ENCODE measurements around the gene LIFR. TPM values are rescaled to one million over a fixed set of nuclear protein-coding genes. Genes with fewer than 3 reads are reported as not detected.

The LIFR gene
- total RNA-seq, 1 experiment from 2014 or later = 47.9 TPM

DNA sequence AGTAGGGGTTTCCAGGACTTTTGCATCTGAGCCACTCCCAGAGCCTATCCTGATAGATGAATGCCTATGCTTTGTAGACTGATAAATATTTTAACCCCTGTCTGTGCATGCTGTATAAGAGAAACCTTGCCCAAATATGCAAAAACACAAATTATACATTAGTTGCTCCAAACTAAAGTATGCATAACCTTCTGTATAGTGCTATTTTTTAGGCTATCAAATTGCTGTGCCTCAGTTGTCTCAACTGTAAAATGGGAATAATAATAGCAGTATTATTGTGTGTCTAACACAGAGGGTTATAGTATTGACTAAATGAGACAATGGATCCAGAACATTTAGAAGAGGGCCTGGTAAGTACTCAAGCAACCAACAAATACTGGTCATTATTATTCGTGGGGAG lies 117.7 kb downstream of the LIFR start:
- ChIA-PET POLR2A (ENCODE audit: low non-redundant PET) (no interaction called here), CTCF (no interaction called here)
- no peaks in the 10 kb centered on the region for H3K4me1 ChIP-seq (ENCODE audit: insufficient read depth, low read length, poor library complexity, severe bottlenecking)
- H3K9me3 ChIP-seq (ENCODE audit: low read depth, low read length, poor library complexity, severe bottlenecking) = no peaks in the 10 kb centered on the region
- intact Hi-C loops (cut with micrococcal nuclease; ENCODE audit: unreplicated experiment) = no loop called here
- BruUV-seq (replicated peaks) = no TSS peak
- no peak for DNase-seq (ENCODE audit: low spot score)
- no peak overlapping the region for H3K4me3 ChIP-seq (ENCODE audit: low read depth, low read length, poor library complexity, severe bottlenecking)
- no peak overlapping the region for H3K27ac ChIP-seq (ENCODE audit: low read depth, low read length, poor library complexity, severe bottlenecking)
- H3K27me3 ChIP-seq (replicated peaks; ENCODE audit: insufficient read depth, low read depth, low read length, poor library complexity) = no peaks in the 10 kb centered on the region
- H3K36me3 ChIP-seq (ENCODE audit: insufficient read depth, low read length, poor library complexity, severe bottlenecking) = no peaks in the 10 kb centered on the region
- TF ChIP-seq CTCF (conservative IDR thresholded peaks at IDR 0.05; ENCODE audit: low read depth, low read length) (no peak), EZH2 (IDR thresholded peaks at IDR 0.05; ENCODE audit: borderline replicate concordance, low read depth, low read length, poor library complexity, severe bottlenecking) (no peak)

DNA sequence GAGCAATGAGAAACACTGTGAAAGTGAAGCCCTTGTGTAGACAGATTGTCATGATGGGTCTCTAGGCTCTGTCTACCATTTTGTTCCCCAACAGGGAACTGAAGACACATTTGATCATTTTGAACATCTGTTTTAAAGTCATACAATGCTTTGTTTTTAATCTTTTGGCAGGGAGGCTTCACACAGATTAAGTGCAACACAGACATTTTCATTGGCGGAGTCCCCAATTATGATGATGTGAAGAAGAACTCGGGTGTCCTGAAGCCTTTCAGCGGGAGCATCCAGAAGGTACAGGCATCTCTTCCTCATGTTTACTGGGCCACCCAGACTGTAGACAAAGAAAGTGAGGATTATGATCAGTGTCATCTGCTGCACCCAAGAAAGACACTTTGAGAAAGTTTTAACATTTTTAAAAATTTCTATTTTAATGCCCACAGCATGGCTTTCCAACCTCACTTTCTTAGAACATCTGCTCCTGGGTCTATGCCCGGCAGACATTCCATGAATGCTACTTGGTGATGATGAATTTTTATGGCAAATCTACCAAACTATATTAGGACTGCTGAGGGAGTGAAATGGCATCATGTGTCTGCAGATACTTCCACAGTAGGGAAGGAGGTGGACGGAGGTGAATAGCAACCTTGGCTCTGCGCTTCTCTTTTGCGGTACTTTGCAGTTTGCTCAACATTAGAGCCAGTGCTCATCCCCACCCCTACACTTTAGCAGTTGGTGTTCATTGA lies 121.3 kb downstream of the LIFR start:
- H3K4me3 ChIP-seq (ENCODE audit: low read depth, low read length, poor library complexity, severe bottlenecking) = no peak overlapping the region
- ChIA-PET POLR2A (ENCODE audit: low non-redundant PET) (no interaction called here), CTCF (no interaction called here)
- intact Hi-C loops (cut with micrococcal nuclease; ENCODE audit: unreplicated experiment) = no loop called here
- no TSS peak for BruUV-seq (replicated peaks)
- no peaks in the 10 kb centered on the region for H3K9me3 ChIP-seq (ENCODE audit: low read depth, low read length, poor library complexity, severe bottlenecking)
- no peaks in the 10 kb centered on the region for H3K27me3 ChIP-seq (replicated peaks; ENCODE audit: insufficient read depth, low read depth, low read length, poor library complexity)
- H3K36me3 ChIP-seq (ENCODE audit: insufficient read depth, low read length, poor library complexity, severe bottlenecking) = no peaks in the 10 kb centered on the region
- H3K27ac ChIP-seq (ENCODE audit: low read depth, low read length, poor library complexity, severe bottlenecking) = no peak overlapping the region
- TF ChIP-seq EZH2 (IDR thresholded peaks at IDR 0.05; ENCODE audit: borderline replicate concordance, low read depth, low read length, poor library complexity, severe bottlenecking) (no peak), CTCF (conservative IDR thresholded peaks at IDR 0.05; ENCODE audit: low read depth, low read length) (no peak)
- DNase-seq (ENCODE audit: low spot score) = no peak
- no peaks in the 10 kb centered on the region for H3K4me1 ChIP-seq (ENCODE audit: insufficient read depth, low read length, poor library complexity, severe bottlenecking)

DNA sequence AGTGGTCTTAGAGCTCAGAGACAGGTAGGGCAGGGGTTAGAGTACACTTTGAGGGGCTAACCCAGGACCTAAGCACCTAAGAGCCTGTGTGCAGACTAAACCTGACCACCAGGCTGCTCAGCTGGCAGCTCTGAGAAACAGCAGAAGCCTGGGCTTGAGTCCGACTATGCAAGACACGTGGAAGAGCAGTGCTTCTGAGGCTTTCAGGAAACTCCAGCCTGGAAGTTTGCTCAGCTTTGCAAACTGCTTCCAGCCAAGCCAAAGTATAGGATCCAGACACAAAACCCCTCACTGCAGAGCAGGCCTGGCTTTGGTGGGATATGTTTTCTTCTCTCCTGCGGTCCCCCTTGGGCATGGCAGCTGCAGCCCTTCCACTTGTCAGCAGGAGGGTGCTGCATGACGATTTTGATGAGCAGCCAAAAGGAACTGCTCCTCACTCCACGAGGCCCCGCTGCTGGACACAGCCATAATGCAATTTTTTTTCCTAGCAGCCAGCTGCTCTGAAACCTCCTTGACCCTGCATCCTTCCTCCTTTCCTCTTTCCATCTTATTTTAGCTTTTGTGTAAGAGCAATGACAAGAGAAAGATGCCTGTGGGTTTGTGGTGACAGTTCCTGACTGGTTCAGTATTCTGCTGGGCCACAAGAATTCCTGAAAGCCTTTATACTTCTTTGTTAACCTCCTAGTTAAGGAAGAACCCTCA lies 123.1 kb downstream of the LIFR start:
- DNase-seq (ENCODE audit: low spot score) = no peak

More for the DNA sequence above, 123.1 kb downstream of the LIFR start:
- Histone ChIP-seq H3K27me3 (replicated peaks; ENCODE audit: insufficient read depth, low read depth, low read length, poor library complexity) (no peaks in the 10 kb centered on the region), H3K36me3 (ENCODE audit: insufficient read depth, low read length, poor library complexity, severe bottlenecking) (no peaks in the 10 kb centered on the region), H3K9me3 (ENCODE audit: low read depth, low read length, poor library complexity, severe bottlenecking) (no peaks in the 10 kb centered on the region), H3K4me3 (ENCODE audit: low read depth, low read length, poor library complexity, severe bottlenecking) (no peak overlapping the region), H3K27ac (ENCODE audit: low read depth, low read length, poor library complexity, severe bottlenecking) (no peak overlapping the region), H3K4me1 (ENCODE audit: insufficient read depth, low read length, poor library complexity, severe bottlenecking) (no peaks in the 10 kb centered on the region)
- ChIA-PET POLR2A (ENCODE audit: low non-redundant PET) (no interaction called here), CTCF (interaction anchor here (1.5 kb wide), 1 partner anchor 8 kb away, joined by 6 read pairs; no protein-coding TSS in a partner anchor)
- no TSS peak for BruUV-seq (replicated peaks)
- intact Hi-C loops (cut with micrococcal nuclease; ENCODE audit: unreplicated experiment) = no loop called here
- TF ChIP-seq EZH2 (IDR thresholded peaks at IDR 0.05; ENCODE audit: borderline replicate concordance, low read depth, low read length, poor library complexity, severe bottlenecking) = no peak
- no peak for TF ChIP-seq CTCF (conservative IDR thresholded peaks at IDR 0.05; ENCODE audit: low read depth, low read length)

Measured in A673 (cell line).